NOMO-1 (cell line): Measurements from ENCODE around the gene TDRD7.

Experiments
- DNase-seq, 2 experiments: peaks; one replicate each; lab custom pipeline; 2025; ENCODE audit not compliant: unreplicated experiment in 2 of 2; lab: John Stamatoyannopoulos, UW

Gene TDRD7

GRCh38 chr9:97411789-97412625 is at the start of gene TDRD7:
TDRD7 (plus strand) TSS chr9:97412096; CDS start chr9:97428466, 16,370 bp downstream.
- DNase-seq: peak; percentile 85 to 90

GRCh38 chr9:97362777-97363545 is 48.9 kb upstream of the TDRD7 start:
- no peak for DNase-seq

GRCh38 chr9:97363661-97364299 is 48.1 kb upstream of the TDRD7 start:
- DNase-seq: no peak

GRCh38 chr9:97364769-97365490 is 47.0 kb upstream of the TDRD7 start:
- DNase-seq: no peak

- peak; percentile 2 to 12 for DNase-seq
These were observed 46.3 kb upstream of the TDRD7 start for GRCh38 chr9:97365634-97366033.

GRCh38 chr9:97366476-97366875 is 45.4 kb upstream of the TDRD7 start:
- DNase-seq: no peak

- DNase-seq: peak; percentile 73 to 81
These were observed 45.0 kb upstream of the TDRD7 start for GRCh38 chr9:97366889-97367288.

- DNase-seq: no peak
These were observed 44.2 kb upstream of the TDRD7 start for GRCh38 chr9:97367729-97368128.

GRCh38 chr9:97368964-97369363 is 42.9 kb upstream of the TDRD7 start:
- DNase-seq: no peak

- DNase-seq: no peak
These were observed 39.3 kb upstream of the TDRD7 start for GRCh38 chr9:97372580-97372979.

- no peak for DNase-seq
These were observed 38.6 kb upstream of the TDRD7 start for GRCh38 chr9:97373331-97373730.

GRCh38 chr9:97374811-97375210 is 37.1 kb upstream of the TDRD7 start:
- DNase-seq: no peak

GRCh38 chr9:97376902-97377301 is 35.0 kb upstream of the TDRD7 start:
- DNase-seq: no peak

GRCh38 chr9:97382099-97382718 is 29.7 kb upstream of the TDRD7 start:
- no peak for DNase-seq

- no peak for DNase-seq
These were observed 27.3 kb upstream of the TDRD7 start for GRCh38 chr9:97384406-97385262.

GRCh38 chr9:97385626-97386264 is 26.2 kb upstream of the TDRD7 start:
- DNase-seq: no peak

- no peak for DNase-seq
These were observed 25.6 kb upstream of the TDRD7 start for GRCh38 chr9:97386265-97386633.

- DNase-seq: peak; percentile 32 to 43
These were observed 25.0 kb upstream of the TDRD7 start for GRCh38 chr9:97386733-97387503.
